Lower leg skin (tissue), 4 donors: ENCODE measurements around the gene MYH10. TPM values are rescaled to one million over a fixed set of nuclear protein-coding genes. Genes with fewer than 3 reads are reported as not detected.

Experiments
- DNase-seq, 2 donors: peaks; one replicate each; pipeline ENCODE4 v3.0.0-alpha.2; 2019; ENCODE audit warnings: low spot score in 2 of 2
- H3K4me3 ChIP-seq: fragments of 200-600 bp; sonication (generic); 2 replicates; pipeline ENCODE4 v1.5.1; 2017; ENCODE audit warnings: mild to moderate bottlenecking, low read depth; ENCODE audit not compliant: poor library complexity, severe bottlenecking
- CTCF ChIP-seq, 3 donors: fragments of 450-650 bp; IDR thresholded peaks; one replicate each; pipeline ENCODE4 v1.5.1; 2016; ENCODE audit warnings: antibody characterized with exemption in 3 of 3, mild to moderate bottlenecking in 3 of 3, moderate library complexity in 2 of 3
- POLR2A ChIP-seq, 2 donors: fragments of 450-650 bp; IDR thresholded peaks; one replicate each; pipeline ENCODE4 v1.6.1; 2016 to 2017; ENCODE audit warnings: antibody characterized with exemption in 2 of 2, mild to moderate bottlenecking in 1 of 2, moderate library complexity in 1 of 2
- WGBS, 2 donors: methylation state at CpG; one replicate each; pipeline ENCODE4 v1.1.5; 2018; 5-methylcytosine and 5-hydroxymethylcytosine counted together
- intact Hi-C: fragments of 100-400 bp; cut with DNase I; formaldehyde crosslinking; loops from one replicate; pipeline ENCODE4 v1.15.0; 2023; ENCODE audit warnings: low total_unique reads
- total RNA-seq, 4 donors: library from RNA; depleted of rRNA; stranded (reverse); fragments of >200 nt; gene quantifications; one replicate each; pipeline ENCODE4 v1.1.0, GENCODE V29; 2016

The MYH10 gene
- total RNA-seq, 4 donors from 2014 or later = 6.7 to 17.2 (median 11.4) TPM

GRCh38 chr17:8473451-8474192 lies 156.9 kb downstream of the MYH10 start:
- TF ChIP-seq CTCF (IDR thresholded peaks at IDR 0.05) (no peak), POLR2A (IDR thresholded peaks at IDR 0.05) (no peak)
- intact Hi-C loops = no loop called here
- H3K4me3 ChIP-seq = no peak overlapping the region
- 92 to 93% methylated on average over 13 of the region's 13 CpGs for WGBS, 2 donors
- DNase-seq = peak in 1 of 2 donors; percentile 61

- TF ChIP-seq CTCF (IDR thresholded peaks at IDR 0.05) (no peak), POLR2A (IDR thresholded peaks at IDR 0.05) (no peak)
- H3K4me3 ChIP-seq = no peak overlapping the region
- intact Hi-C loops = no loop called here
- whole genome bisulfite sequencing, 2 donors = 83 to 89% methylated on average over 8 of the region's 8 CpGs
- DNase-seq = peak in 1 of 2 donors; percentile 63
Observed at GRCh38 chr17:8472663-8473062, 157.9 kb downstream of the MYH10 start.

GRCh38 chr17:8470447-8471047 lies 160.0 kb downstream of the MYH10 start:
- no peak overlapping the region for H3K4me3 ChIP-seq
- TF ChIP-seq CTCF (IDR thresholded peaks at IDR 0.05) (no peak), POLR2A (IDR thresholded peaks at IDR 0.05) (no peak)
- intact Hi-C loops = no loop called here
- 35 to 38% methylated on average over 13 to 20 of the region's 20 CpGs for WGBS, 2 donors
- peak; percentile 37 to 89 for DNase-seq

- TF ChIP-seq CTCF (IDR thresholded peaks at IDR 0.05) (no peak), POLR2A (IDR thresholded peaks at IDR 0.05) (no peak)
- 61 to 64% methylated on average over 12 of the region's 12 CpGs for WGBS, 2 donors
- intact Hi-C loops = no loop called here
- no peak overlapping the region for H3K4me3 ChIP-seq
- DNase-seq = peak in 1 of 2 donors; percentile 80
Observed at GRCh38 chr17:8469964-8470363, 160.6 kb downstream of the MYH10 start.

GRCh38 chr17:8468980-8469379 lies 161.5 kb downstream of the MYH10 start:
- H3K4me3 ChIP-seq = no peak overlapping the region
- 62 to 87% methylated on average over 3 of the region's 3 CpGs for WGBS, 2 donors
- intact Hi-C loops = no loop called here
- no peak for DNase-seq
- TF ChIP-seq CTCF (IDR thresholded peaks at IDR 0.05) (no peak), POLR2A (IDR thresholded peaks at IDR 0.05) (no peak)
